Panc1 (cell line): ENCODE data around the gene ZDHHC14.

Experiments
- CTCF ChIP-seq: fragments of 450-650 bp; IDR thresholded peaks from 2 replicates; pipeline ENCODE4 v1.5.1; 2017; ENCODE audit warnings: mild to moderate bottlenecking
- POLR2AphosphoS5 ChIP-seq: IDR thresholded peaks from 2 replicates; pipeline ENCODE4 v1.6.1; 2012; ENCODE audit warnings: mild to moderate bottlenecking, low read depth, low read length, moderate library complexity
- REST ChIP-seq, 2 experiments: IDR thresholded peaks; 2 replicates each; pipeline ENCODE4 v1.6.1; 2011 to 2012; ENCODE audit warnings: low read depth in 2 of 2, control low read depth in 1 of 2, low read length in 1 of 2, mild to moderate bottlenecking in 1 of 2, moderate library complexity in 1 of 2; ENCODE audit not compliant: insufficient read depth in 1 of 2
- TCF7L2 ChIP-seq: IDR thresholded peaks from 2 replicates; pipeline ENCODE4 v1.6.1; 2011; ENCODE audit warnings: mild to moderate bottlenecking, low read depth, low read length, inconsistent platforms

DNA sequence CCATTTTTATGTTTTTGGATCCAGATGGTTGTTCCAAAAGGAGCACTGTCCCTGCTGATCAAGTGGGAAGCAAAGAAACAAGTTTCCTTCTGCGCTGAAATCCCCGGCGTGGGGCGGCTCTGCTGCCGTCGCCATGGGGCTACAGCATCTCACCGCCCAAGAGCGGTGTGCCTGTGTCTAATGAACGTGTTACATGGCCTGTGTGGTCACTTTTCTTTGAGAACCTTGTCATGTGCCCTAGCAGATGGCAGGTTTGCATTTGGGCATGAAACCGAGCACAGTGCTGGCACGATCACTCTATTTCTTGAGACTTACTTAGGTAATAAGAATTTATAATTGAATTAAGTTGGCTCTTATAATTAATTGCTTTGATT lies 51.9 kb downstream of the ZDHHC14 start:
- no peak for TF ChIP-seq CTCF
- TF ChIP-seq REST (IDR thresholded peaks at IDR 0.05; ENCODE audit: insufficient read depth in 1 of 2, low read depth in 2 of 2, low read length in 1 of 2) = no peak
- TF ChIP-seq POLR2AphosphoS5 = no peak
- TF ChIP-seq TCF7L2 = no peak
